Measurements from ENCODE around the gene IER2. TPM values are rescaled to one million over a fixed set of nuclear protein-coding genes. Genes with fewer than 3 reads are reported as not detected.
"Not testable (repeated sequence)": the region's sequence is repeated elsewhere in the genome, so short reads cannot be mapped to it uniquely, and the experiment has no call there.

Gene IER2
- total RNA-seq, 5 donors from 2014 or later (not counting 1 experiment from before 2014, with no cell fraction given) = 165 to 413 (median 196) TPM

DNA sequence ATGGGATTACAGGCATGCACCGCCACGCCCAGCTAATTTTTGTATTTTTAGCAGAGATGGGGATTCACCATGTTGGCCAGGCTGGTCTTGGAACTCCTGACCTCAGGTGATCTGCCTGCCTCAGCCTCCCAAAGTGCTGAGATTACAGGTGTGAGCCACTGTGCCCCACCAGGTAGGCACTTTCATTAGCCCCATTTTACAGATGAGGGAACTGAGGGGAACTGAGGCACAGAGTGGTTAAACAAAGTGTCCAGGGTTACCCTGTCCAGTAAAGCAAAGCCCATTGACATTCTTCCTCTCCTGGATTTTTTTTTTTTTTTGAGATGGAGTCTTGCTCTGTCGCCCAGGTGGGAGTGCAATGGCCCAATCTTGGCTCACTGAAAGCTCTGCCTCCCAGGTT lies 15.9 kb downstream of the IER2 start:
- H3K36me3 ChIP-seq (ENCODE audit: control insufficient read depth in 2 of 2, extremely low read depth in 1 of 2, insufficient read depth in 1 of 2, low read length in 1 of 2); ATAC-seq (replicated peaks in 1 of 4); CTCF ChIA-PET; H3K4me3 ChIP-seq (ENCODE audit: control insufficient read depth in 1 of 2, extremely low read depth in 1 of 2, low read length in 1 of 2); H3K27me3 Mint-ChIP-seq; H3K9me3 Mint-ChIP-seq; DNase-seq; H3K36me3 Mint-ChIP-seq; H3K9me3 ChIP-seq; H3K27me3 ChIP-seq (replicated peaks in 1 of 2; ENCODE audit: control insufficient read depth in 2 of 2, extremely low read depth in 1 of 2, insufficient read depth in 2 of 2, low read length in 1 of 2): not testable (repeated sequence)
- H3K4me1 Mint-ChIP-seq = peaks cover 78 to 91% (median 86%) of the 10 kb centered on the region in 3 donors
- peak overlapping the region in 1 of 3 donors; percentile 82 for H3K4me3 Mint-ChIP-seq
- H3K27ac ChIP-seq (ENCODE audit: low read length) = peak overlapping the region; percentile 95
- 100% methylated on average over 1 of the region's 3 CpGs for WGBS (ENCODE audit: insufficient coverage)
- H3K27ac Mint-ChIP-seq = peak overlapping the region; percentile 99 to 100
- H3K4me1 ChIP-seq (ENCODE audit: control insufficient read depth in 1 of 2, extremely low read depth in 1 of 2, insufficient read depth in 2 of 2, low read length in 2 of 2) = peaks cover 54 to 100% of the 10 kb centered on the region in 2 experiments
- POLR2A ChIA-PET = interaction anchor here in 1 of 2 donors (0.7 kb wide), 1 partner anchor 431 kb away, joined by 8 read pairs; no protein-coding TSS in a partner anchor

GRCh38 chr19:13169769-13170168 lies 19.6 kb downstream of the IER2 start:
- no peak for DNase-seq
- no peaks in the 10 kb centered on the region for H3K9me3 ChIP-seq
- H3K4me3 ChIP-seq (ENCODE audit: control insufficient read depth in 1 of 2, extremely low read depth in 1 of 2, low read length in 1 of 2) = no peak overlapping the region
- peaks cover 57 to 100% of the 10 kb centered on the region in 2 experiments for H3K4me1 ChIP-seq (ENCODE audit: control insufficient read depth in 1 of 2, extremely low read depth in 1 of 2, insufficient read depth in 2 of 2, low read length in 2 of 2)
- H3K27ac ChIP-seq (ENCODE audit: low read length) = peak overlapping the region; percentile 95
- peak overlapping the region in 2 of 3 donors; percentile 39 to 82 for H3K4me3 Mint-ChIP-seq
- peaks cover 79 to 93% (median 81%) of the 10 kb centered on the region in 3 donors for H3K4me1 Mint-ChIP-seq
- CTCF ChIA-PET = interaction anchor here in 1 of 2 donors (0.5 to 1.4 kb wide), 2 partner anchors 25 to 1403 kb away, joined by 3 read pairs; no protein-coding TSS in a partner anchor
- peak overlapping the region; percentile 99 to 100 for H3K27ac Mint-ChIP-seq
- H3K27me3 Mint-ChIP-seq = no peaks in the 10 kb centered on the region
- no peaks in the 10 kb centered on the region for H3K36me3 Mint-ChIP-seq
- WGBS (ENCODE audit: insufficient coverage) = 87% methylated on average over 3 of the region's 5 CpGs
- no peaks in the 10 kb centered on the region for H3K9me3 Mint-ChIP-seq
- H3K36me3 ChIP-seq (ENCODE audit: control insufficient read depth in 2 of 2, extremely low read depth in 1 of 2, insufficient read depth in 1 of 2, low read length in 1 of 2) = no peaks in the 10 kb centered on the region
- POLR2A ChIA-PET = interaction anchor here in 1 of 2 donors (0.6 kb wide), 1 partner anchor 74 kb away, joined by 5 read pairs; no protein-coding TSS in a partner anchor
- no peak for ATAC-seq (replicated peaks in 1 of 4)
- no peaks in the 10 kb centered on the region for H3K27me3 ChIP-seq (replicated peaks in 1 of 2; ENCODE audit: control insufficient read depth in 2 of 2, extremely low read depth in 1 of 2, insufficient read depth in 2 of 2, low read length in 1 of 2)

GRCh38 chr19:13171146-13171545 lies 20.9 kb downstream of the IER2 start:
- ChIA-PET CTCF (no interaction called here), POLR2A (no interaction called here)
- peak overlapping the region; percentile 95 for H3K27ac ChIP-seq (ENCODE audit: low read length)
- no CpG with 5 or more reads among the region's 7 CpGs for WGBS (ENCODE audit: insufficient coverage)
- Mint-ChIP-seq H3K27ac (peak overlapping the region; percentile 99 to 100), H3K4me3 (peak overlapping the region; percentile 39 to 82 (median 44)), H3K4me1 (peaks cover 65 to 83% (median 70%) of the 10 kb centered on the region in 3 donors), H3K27me3 (no peaks in the 10 kb centered on the region), H3K9me3 (no peaks in the 10 kb centered on the region), H3K36me3 (no peaks in the 10 kb centered on the region)
- H3K4me1 ChIP-seq (ENCODE audit: control insufficient read depth in 1 of 2, extremely low read depth in 1 of 2, insufficient read depth in 2 of 2, low read length in 2 of 2) = peaks cover 49 to 97% of the 10 kb centered on the region in 2 experiments
- no peaks in the 10 kb centered on the region for H3K36me3 ChIP-seq (ENCODE audit: control insufficient read depth in 2 of 2, extremely low read depth in 1 of 2, insufficient read depth in 1 of 2, low read length in 1 of 2)
- no peaks in the 10 kb centered on the region for H3K27me3 ChIP-seq (replicated peaks in 1 of 2; ENCODE audit: control insufficient read depth in 2 of 2, extremely low read depth in 1 of 2, insufficient read depth in 2 of 2, low read length in 1 of 2)
- DNase-seq (no peak), ATAC-seq (replicated peaks in 1 of 4) (no peak)
- no peaks in the 10 kb centered on the region for H3K9me3 ChIP-seq
- no peak overlapping the region for H3K4me3 ChIP-seq (ENCODE audit: control insufficient read depth in 1 of 2, extremely low read depth in 1 of 2, low read length in 1 of 2)

DNA sequence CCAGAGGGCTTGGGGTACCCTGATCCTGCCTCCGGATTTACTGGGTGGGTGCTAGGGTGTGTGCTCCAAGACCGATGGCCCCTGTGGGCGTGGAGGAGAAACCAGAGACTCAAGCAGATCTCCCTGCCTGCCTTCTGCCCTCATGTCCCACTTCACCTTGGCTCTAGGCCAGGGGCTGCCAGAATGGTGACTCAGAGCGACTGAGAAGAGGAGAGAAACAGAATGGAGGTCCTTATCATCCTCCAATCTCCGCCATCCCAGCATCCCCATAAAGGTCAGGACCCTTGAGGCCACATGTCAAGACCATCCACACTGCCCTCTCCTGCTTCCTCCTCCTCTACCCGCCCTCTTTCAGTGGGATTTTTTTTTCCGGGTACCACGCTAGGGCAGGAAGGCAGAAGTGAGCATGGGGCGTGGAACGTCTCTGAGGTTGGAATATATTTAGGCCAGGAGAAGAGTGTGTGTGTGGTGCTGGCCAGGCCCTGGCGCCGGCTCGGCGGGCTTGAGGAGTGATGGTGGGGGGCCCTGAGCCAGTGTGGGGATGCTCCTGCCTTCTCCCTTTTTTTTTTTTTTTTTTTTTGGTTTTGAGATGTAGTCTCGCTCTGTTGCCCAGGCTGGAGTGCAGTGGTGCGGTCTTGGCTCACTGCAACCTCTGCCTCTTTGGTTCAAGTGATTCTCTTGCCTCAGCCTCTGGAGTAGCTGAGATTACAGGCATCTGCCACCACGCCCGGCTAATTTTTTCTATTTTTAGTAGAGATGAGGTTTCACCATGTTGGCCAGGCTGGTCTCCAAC lies 22.3 kb downstream of the IER2 start:
- Mint-ChIP-seq H3K36me3 (no peaks in the 10 kb centered on the region), H3K27ac (peak overlapping the region; percentile 99 to 100), H3K4me1 (peaks cover 53 to 74% (median 64%) of the 10 kb centered on the region in 3 donors), H3K27me3 (no peaks in the 10 kb centered on the region), H3K9me3 (no peaks in the 10 kb centered on the region), H3K4me3 (peak overlapping the region; percentile 75 to 82 (median 82))
- ChIA-PET CTCF (no interaction called here), POLR2A (no interaction called here)
- Histone ChIP-seq H3K27ac (ENCODE audit: low read length) (peak overlapping the region; percentile 95), H3K9me3 (no peaks in the 10 kb centered on the region), H3K4me3 (ENCODE audit: control insufficient read depth in 1 of 2, extremely low read depth in 1 of 2, low read length in 1 of 2) (peak overlapping the region in 1 of 2 donors; percentile 46), H3K36me3 (ENCODE audit: control insufficient read depth in 2 of 2, extremely low read depth in 1 of 2, insufficient read depth in 1 of 2, low read length in 1 of 2) (no peaks in the 10 kb centered on the region), H3K27me3 (replicated peaks in 1 of 2; ENCODE audit: control insufficient read depth in 2 of 2, extremely low read depth in 1 of 2, insufficient read depth in 2 of 2, low read length in 1 of 2) (no peaks in the 10 kb centered on the region), H3K4me1 (ENCODE audit: control insufficient read depth in 1 of 2, extremely low read depth in 1 of 2, insufficient read depth in 2 of 2, low read length in 2 of 2) (peaks cover 44 to 85% of the 10 kb centered on the region in 2 experiments)
- DNase-seq (peak in 33 of 35 experiments; percentile 52 to 87 (median 68)), ATAC-seq (replicated peaks in 1 of 4) (peak; percentile 17 to 36 (median 26))
- 41% methylated on average over 7 of the region's 18 CpGs for WGBS (ENCODE audit: insufficient coverage)

DNA sequence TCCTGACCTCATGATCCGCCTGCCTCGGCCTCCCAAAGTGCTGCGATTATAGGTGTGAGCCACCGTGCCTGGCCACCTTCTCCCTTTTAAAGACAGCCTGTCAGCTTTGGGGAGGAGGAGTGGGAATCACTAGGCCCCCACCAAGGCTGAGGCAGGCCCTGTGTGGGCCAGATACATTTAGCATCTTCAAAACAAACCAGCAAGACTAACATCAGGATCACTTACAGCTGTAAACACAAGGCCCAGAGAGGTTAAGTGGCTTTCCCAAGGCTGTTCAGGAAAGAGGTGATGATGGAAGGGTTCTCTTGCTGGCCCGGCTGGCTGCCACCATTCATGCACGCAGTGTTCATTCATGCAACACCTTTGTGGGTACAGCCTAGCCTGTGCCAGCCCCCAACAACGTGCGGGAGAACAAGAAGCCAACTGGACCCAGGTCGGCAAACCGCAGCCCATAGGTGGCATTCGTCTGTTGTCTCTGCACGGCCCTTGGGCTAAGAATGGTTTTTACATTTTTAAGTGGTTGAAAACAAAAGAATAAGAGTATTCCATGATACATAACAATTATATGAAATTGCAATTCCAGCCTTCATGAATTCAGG lies 23.0 kb downstream of the IER2 start:
- H3K27me3 Mint-ChIP-seq = no peaks in the 10 kb centered on the region
- Histone ChIP-seq H3K36me3 (ENCODE audit: control insufficient read depth in 2 of 2, extremely low read depth in 1 of 2, insufficient read depth in 1 of 2, low read length in 1 of 2) (no peaks in the 10 kb centered on the region), H3K4me1 (ENCODE audit: control insufficient read depth in 1 of 2, extremely low read depth in 1 of 2, insufficient read depth in 2 of 2, low read length in 2 of 2) (peaks cover 40 to 80% of the 10 kb centered on the region in 2 experiments), H3K4me3 (ENCODE audit: control insufficient read depth in 1 of 2, extremely low read depth in 1 of 2, low read length in 1 of 2) (peak overlapping the region in 1 of 2 donors; percentile 46), H3K27me3 (replicated peaks in 1 of 2; ENCODE audit: control insufficient read depth in 2 of 2, extremely low read depth in 1 of 2, insufficient read depth in 2 of 2, low read length in 1 of 2) (no peaks in the 10 kb centered on the region), H3K9me3 (no peaks in the 10 kb centered on the region), H3K27ac (ENCODE audit: low read length) (peak overlapping the region; percentile 95)
- H3K9me3 Mint-ChIP-seq = no peaks in the 10 kb centered on the region
- peak overlapping the region; percentile 75 to 82 (median 82) for H3K4me3 Mint-ChIP-seq
- ATAC-seq (replicated peaks in 1 of 4) = no peak
- ChIA-PET POLR2A (interaction anchor here in 1 of 2 donors (0.6 kb wide), 1 partner anchor 53 kb away, joined by 3 read pairs; no protein-coding TSS in a partner anchor), CTCF (no interaction called here)
- no peak for DNase-seq
- H3K4me1 Mint-ChIP-seq = peaks cover 48 to 70% (median 62%) of the 10 kb centered on the region in 3 donors
- no peaks in the 10 kb centered on the region for H3K36me3 Mint-ChIP-seq
- H3K27ac Mint-ChIP-seq = peak overlapping the region; percentile 99 to 100
- WGBS (ENCODE audit: insufficient coverage) = 65% methylated on average over 7 of the region's 12 CpGs

GRCh38 chr19:13176345-13176744 lies 26.1 kb downstream of the IER2 start:
- ChIA-PET POLR2A (no interaction called here), CTCF (interaction anchor here in 1 of 2 donors (0.9 kb wide), 1 partner anchor 21 kb away, joined by 5 read pairs; no protein-coding TSS in a partner anchor)
- Mint-ChIP-seq H3K9me3 (no peaks in the 10 kb centered on the region), H3K4me3 (no peak overlapping the region), H3K36me3 (no peaks in the 10 kb centered on the region), H3K4me1 (peaks cover 33 to 56% (median 46%) of the 10 kb centered on the region in 3 donors), H3K27me3 (no peaks in the 10 kb centered on the region), H3K27ac (peak overlapping the region; percentile 67 to 80)
- no peak overlapping the region for H3K27ac ChIP-seq (ENCODE audit: low read length)
- no peaks in the 10 kb centered on the region for H3K36me3 ChIP-seq (ENCODE audit: control insufficient read depth in 2 of 2, extremely low read depth in 1 of 2, insufficient read depth in 1 of 2, low read length in 1 of 2)
- peaks cover 23 to 70% of the 10 kb centered on the region in 2 experiments for H3K4me1 ChIP-seq (ENCODE audit: control insufficient read depth in 1 of 2, extremely low read depth in 1 of 2, insufficient read depth in 2 of 2, low read length in 2 of 2)
- H3K4me3 ChIP-seq (ENCODE audit: control insufficient read depth in 1 of 2, extremely low read depth in 1 of 2, low read length in 1 of 2) = no peak overlapping the region
- no peak for ATAC-seq (replicated peaks in 1 of 4)
- no peak for DNase-seq
- H3K9me3 ChIP-seq = no peaks in the 10 kb centered on the region
- H3K27me3 ChIP-seq (replicated peaks in 1 of 2; ENCODE audit: control insufficient read depth in 2 of 2, extremely low read depth in 1 of 2, insufficient read depth in 2 of 2, low read length in 1 of 2) = no peaks in the 10 kb centered on the region
- WGBS (ENCODE audit: insufficient coverage) = 100% methylated on average over 1 of the region's 8 CpGs

Measured in T-cell (primary cell).